Measurements from ENCODE around the gene CRYGA.

DNA sequence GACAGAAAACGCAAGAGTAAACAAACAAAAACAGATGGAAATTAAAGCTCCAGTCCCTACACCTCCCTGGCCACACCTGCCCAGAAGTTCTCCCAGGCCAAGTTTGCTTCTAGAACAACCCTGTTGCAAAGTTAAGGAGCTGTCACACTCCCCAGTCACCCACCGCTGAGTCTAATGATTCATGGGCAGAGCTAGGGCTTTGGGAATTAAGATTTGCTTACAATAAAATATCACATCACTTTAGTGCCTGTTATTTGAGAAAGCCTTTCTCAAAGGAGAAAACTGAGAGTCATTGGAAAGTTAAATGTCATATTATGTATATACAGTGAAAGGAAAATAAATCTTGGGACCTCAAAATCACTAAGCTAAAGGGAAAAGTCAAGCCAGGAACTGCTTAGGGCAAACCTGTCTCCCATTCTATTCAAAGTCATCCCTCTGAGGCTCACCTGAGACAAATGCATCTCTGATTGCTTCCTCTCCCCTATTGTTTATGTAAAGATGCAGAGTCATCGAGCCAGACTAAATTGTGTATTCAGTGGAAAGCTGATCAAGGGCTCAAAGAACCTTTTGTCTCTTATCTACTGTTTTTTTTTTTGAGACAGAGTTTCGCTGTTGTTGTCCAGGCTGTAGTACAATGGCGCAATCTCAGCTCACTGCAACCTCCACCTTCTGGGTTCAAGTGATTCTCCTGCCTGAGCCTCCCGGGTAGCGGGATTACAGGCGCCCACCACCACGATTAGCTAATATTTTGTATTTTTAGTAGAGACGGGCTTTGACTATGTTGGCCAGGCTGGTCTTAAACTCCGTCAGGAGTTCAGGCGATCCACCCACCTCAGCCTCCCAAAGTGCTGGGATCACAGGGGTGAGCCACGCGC lies 20.2 kb downstream of the CRYGA start:
- no peak for TF ChIP-seq FOS (IDR thresholded peaks at IDR 0.05; ENCODE audit: borderline replicate concordance, insufficient read depth, low read length)
- TF ChIP-seq, protein P1, sequence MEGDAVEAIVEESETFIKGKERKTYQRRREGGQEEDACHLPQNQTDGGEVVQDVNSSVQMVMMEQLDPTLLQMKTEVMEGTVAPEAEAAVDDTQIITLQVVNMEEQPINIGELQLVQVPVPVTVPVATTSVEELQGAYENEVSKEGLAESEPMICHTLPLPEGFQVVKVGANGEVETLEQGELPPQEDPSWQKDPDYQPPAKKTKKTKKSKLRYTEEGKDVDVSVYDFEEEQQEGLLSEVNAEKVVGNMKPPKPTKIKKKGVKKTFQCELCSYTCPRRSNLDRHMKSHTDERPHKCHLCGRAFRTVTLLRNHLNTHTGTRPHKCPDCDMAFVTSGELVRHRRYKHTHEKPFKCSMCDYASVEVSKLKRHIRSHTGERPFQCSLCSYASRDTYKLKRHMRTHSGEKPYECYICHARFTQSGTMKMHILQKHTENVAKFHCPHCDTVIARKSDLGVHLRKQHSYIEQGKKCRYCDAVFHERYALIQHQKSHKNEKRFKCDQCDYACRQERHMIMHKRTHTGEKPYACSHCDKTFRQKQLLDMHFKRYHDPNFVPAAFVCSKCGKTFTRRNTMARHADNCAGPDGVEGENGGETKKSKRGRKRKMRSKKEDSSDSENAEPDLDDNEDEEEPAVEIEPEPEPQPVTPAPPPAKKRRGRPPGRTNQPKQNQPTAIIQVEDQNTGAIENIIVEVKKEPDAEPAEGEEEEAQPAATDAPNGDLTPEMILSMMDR (IDR thresholded peaks at IDR 0.05; ENCODE audit: extremely low read depth in 1 of 2, insufficient read depth in 1 of 2, low read depth in 1 of 2, low read length in 2 of 2): no peak
- TF ChIP-seq POLR2A (IDR thresholded peaks at IDR 0.05; ENCODE audit: low read depth, low read length): no peak
- TF ChIP-seq, protein P2, sequence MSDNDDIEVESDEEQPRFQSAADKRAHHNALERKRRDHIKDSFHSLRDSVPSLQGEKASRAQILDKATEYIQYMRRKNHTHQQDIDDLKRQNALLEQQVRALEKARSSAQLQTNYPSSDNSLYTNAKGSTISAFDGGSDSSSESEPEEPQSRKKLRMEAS (IDR thresholded peaks at IDR 0.05; ENCODE audit: insufficient read depth, insufficient read length): no peak

Measured in endothelial cell of umbilical vein (primary cell).